Chondrocyte (in vitro differentiated cells): Measurements from ENCODE around the gene CCDC154. TPM values are rescaled to one million over a fixed set of nuclear protein-coding genes. Genes with fewer than 3 reads are reported as not detected.
A peak's percentile ranks its signal among the peaks of the same experiment; 100 is the strongest.

Experiments used
- DNase-seq: peaks from one replicate; pipeline ENCODE4 v3.0.0; 2021; ENCODE audit warnings: mixed read lengths, low spot score
- H3K27ac Mint-ChIP-seq: one replicate; pipeline ENCODE4 v1.8.0; 2021; ENCODE audit warnings: mild to moderate bottlenecking, moderate library complexity, mixed read lengths; ENCODE audit not compliant: unreplicated experiment
- H3K27me3 Mint-ChIP-seq: 2 replicates; pipeline ENCODE4 v1.8.0; 2021; ENCODE audit warnings: low read depth, mixed read lengths
- H3K36me3 Mint-ChIP-seq: 2 replicates; pipeline ENCODE4 v1.8.0; 2021; ENCODE audit warnings: low read depth, mixed read lengths
- H3K4me1 Mint-ChIP-seq: 2 replicates; pipeline ENCODE4 v1.8.0; 2021; ENCODE audit warnings: low read depth, mild to moderate bottlenecking, mixed read lengths
- H3K4me3 Mint-ChIP-seq: one replicate; pipeline ENCODE4 v1.8.0; 2021; ENCODE audit warnings: mild to moderate bottlenecking, moderate library complexity, mixed read lengths; ENCODE audit not compliant: unreplicated experiment
- H3K9me3 Mint-ChIP-seq: 2 replicates; pipeline ENCODE4 v1.8.0; 2021; ENCODE audit warnings: low read depth, mixed read lengths
- CTCF ChIP-seq: fragments of 200-600 bp; sonication (generic); IDR thresholded peaks from 2 replicates; pipeline ENCODE4 v1.5.0; 2021; ENCODE audit warnings: antibody characterized with exemption, mild to moderate bottlenecking, moderate library complexity
- total RNA-seq: library from RNA; stranded (reverse); gene quantifications from 3 replicates; pipeline ENCODE4 v1.2.1, GENCODE V29; 2021

Gene CCDC154
- total RNA-seq, 1 donor from 2014 or later = 1.3 TPM

DNA sequence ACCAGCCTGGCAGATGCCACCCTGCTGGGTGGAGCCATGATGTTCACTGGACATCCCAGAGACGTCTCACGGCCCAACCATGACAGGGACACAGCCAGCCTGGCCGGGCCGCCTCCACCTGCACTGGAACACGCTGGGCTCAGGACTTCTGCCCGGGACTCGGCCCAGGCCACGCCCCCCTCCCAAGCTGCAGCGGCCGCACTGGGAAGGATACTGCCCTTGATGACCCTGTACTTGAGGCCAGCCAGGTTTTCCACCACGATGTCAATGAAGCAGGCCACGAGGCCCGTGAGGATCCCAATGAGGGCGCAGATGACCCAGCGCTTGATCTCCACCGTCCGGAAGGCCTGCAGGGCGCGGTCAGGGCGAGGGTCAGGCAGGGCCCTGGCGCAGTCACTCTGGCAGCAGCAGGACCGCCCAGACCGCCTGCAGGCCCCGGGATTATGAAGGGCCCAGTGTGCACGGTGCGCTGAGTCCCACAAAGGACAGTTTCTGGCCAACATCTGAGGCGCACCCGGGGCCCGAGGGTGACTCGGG, 16.3 kb upstream of the CCDC154 start:
- TF ChIP-seq CTCF = no peak
- peaks cover 2% of the 10 kb centered on the region for H3K36me3 Mint-ChIP-seq
- no peak overlapping the region for H3K4me3 Mint-ChIP-seq
- H3K27me3 Mint-ChIP-seq = no peaks in the 10 kb centered on the region
- peak; percentile 81 for DNase-seq
- H3K9me3 Mint-ChIP-seq = no peaks in the 10 kb centered on the region
- no peaks in the 10 kb centered on the region for H3K4me1 Mint-ChIP-seq
- no peak overlapping the region for H3K27ac Mint-ChIP-seq

GRCh38 chr16:1459967-1460366, 15.6 kb upstream of the CCDC154 start:
- H3K9me3 Mint-ChIP-seq = no peaks in the 10 kb centered on the region
- no peaks in the 10 kb centered on the region for H3K27me3 Mint-ChIP-seq
- no peak overlapping the region for H3K27ac Mint-ChIP-seq
- no peak for TF ChIP-seq CTCF
- peak; percentile 74 for DNase-seq
- H3K4me3 Mint-ChIP-seq = no peak overlapping the region
- H3K36me3 Mint-ChIP-seq = peaks cover 2% of the 10 kb centered on the region
- H3K4me1 Mint-ChIP-seq = no peaks in the 10 kb centered on the region

DNA sequence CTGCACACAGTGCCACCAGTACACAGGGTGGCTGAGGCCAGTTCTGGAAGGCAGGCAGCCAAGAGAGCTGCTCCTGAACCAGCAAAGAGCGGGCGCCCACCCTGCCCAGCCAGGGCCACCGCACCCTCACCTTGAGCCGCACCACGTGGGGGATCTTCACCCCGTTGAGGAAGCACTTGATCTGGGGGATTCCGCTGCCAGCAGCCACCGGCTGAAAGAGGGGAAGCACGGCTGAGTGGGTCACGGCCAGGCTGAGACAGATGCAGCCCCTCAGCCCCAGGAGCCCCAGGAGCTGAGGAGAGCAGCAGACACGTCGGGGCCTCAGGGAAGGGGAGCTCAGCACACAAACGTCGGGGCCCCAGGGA, 14.6 kb upstream of the CCDC154 start:
- no peak overlapping the region for H3K4me3 Mint-ChIP-seq
- H3K9me3 Mint-ChIP-seq = no peaks in the 10 kb centered on the region
- peak; percentile 81 for DNase-seq
- TF ChIP-seq CTCF = no peak
- no peaks in the 10 kb centered on the region for H3K27me3 Mint-ChIP-seq
- H3K4me1 Mint-ChIP-seq = no peaks in the 10 kb centered on the region
- no peak overlapping the region for H3K27ac Mint-ChIP-seq
- peaks cover 3% of the 10 kb centered on the region for H3K36me3 Mint-ChIP-seq

GRCh38 chr16:1458336-1458976, 14.1 kb upstream of the CCDC154 start:
- peak; percentile 90 for DNase-seq
- Mint-ChIP-seq H3K27me3 (no peaks in the 10 kb centered on the region), H3K36me3 (peaks cover 3% of the 10 kb centered on the region), H3K27ac (no peak overlapping the region), H3K4me1 (no peaks in the 10 kb centered on the region), H3K9me3 (no peaks in the 10 kb centered on the region), H3K4me3 (no peak overlapping the region)
- no peak for TF ChIP-seq CTCF

- Mint-ChIP-seq H3K4me1 (no peaks in the 10 kb centered on the region), H3K27me3 (no peaks in the 10 kb centered on the region), H3K27ac (no peak overlapping the region), H3K4me3 (no peak overlapping the region), H3K9me3 (no peaks in the 10 kb centered on the region), H3K36me3 (peaks cover 3% of the 10 kb centered on the region)
- DNase-seq = no peak
- TF ChIP-seq CTCF = no peak
These were observed 13.3 kb upstream of the CCDC154 start for GRCh38 chr16:1457489-1458245.
